Dendritic cell treated with granulocyte-macrophage colony-stimulating factor and Interleukin-4, amounts not matched to agents 40 ng/mL and 50 ng/mL, for 4 days (primary cell): Measurements from ENCODE around the gene RNF32.
A peak's percentile ranks its signal among the peaks of the same experiment; 100 is the strongest.

Source experiments
- H3K27ac Mint-ChIP-seq: one replicate; pipeline ENCODE4 v1.8.0; 2022; ENCODE audit warnings: mild to moderate bottlenecking, mixed read lengths
- H3K27me3 Mint-ChIP-seq: one replicate; pipeline ENCODE4 v1.8.0; 2022; ENCODE audit warnings: mild to moderate bottlenecking, mixed read lengths
- H3K36me3 Mint-ChIP-seq: one replicate; pipeline ENCODE4 v1.8.0; 2022; ENCODE audit warnings: low read depth, mixed read lengths
- H3K4me1 Mint-ChIP-seq: one replicate; pipeline ENCODE4 v1.8.0; 2022; ENCODE audit warnings: low read depth, mixed read lengths
- H3K4me3 Mint-ChIP-seq: one replicate; pipeline ENCODE4 v1.8.0; 2022; ENCODE audit warnings: mild to moderate bottlenecking, moderate library complexity, mixed read lengths
- H3K9me3 Mint-ChIP-seq: one replicate; pipeline ENCODE4 v1.8.0; 2022; ENCODE audit warnings: mixed read lengths
- intact Hi-C: fragments of 100-400 bp; cut with micrococcal nuclease; formaldehyde crosslinking; loops from one replicate; pipeline ENCODE4 v1.15.0; 2022

RNF32 gene

DNA sequence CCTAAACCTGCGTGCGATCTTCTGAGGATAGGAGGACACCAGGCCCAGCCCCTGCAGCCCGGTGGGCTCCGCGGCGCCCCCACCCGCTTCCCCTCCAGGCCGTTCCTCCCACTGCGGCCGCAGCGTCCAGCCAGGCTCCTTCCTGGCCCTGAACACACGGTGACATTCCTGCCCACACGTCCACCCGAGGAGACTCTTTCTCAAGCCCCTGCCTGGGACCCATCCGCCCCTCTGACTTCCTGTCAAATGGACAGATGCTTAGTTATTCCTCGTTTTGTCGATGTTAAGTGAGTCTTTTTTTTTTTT lies 32.4 kb upstream of the RNF32 start:
- Mint-ChIP-seq H3K27me3 (peaks cover 55% of the 10 kb centered on the region), H3K27ac (no peak overlapping the region), H3K36me3 (no peaks in the 10 kb centered on the region), H3K9me3 (no peaks in the 10 kb centered on the region), H3K4me1 (peaks cover 6% of the 10 kb centered on the region), H3K4me3 (peak overlapping the region; percentile 53)
- intact Hi-C loops = no loop called here

DNA sequence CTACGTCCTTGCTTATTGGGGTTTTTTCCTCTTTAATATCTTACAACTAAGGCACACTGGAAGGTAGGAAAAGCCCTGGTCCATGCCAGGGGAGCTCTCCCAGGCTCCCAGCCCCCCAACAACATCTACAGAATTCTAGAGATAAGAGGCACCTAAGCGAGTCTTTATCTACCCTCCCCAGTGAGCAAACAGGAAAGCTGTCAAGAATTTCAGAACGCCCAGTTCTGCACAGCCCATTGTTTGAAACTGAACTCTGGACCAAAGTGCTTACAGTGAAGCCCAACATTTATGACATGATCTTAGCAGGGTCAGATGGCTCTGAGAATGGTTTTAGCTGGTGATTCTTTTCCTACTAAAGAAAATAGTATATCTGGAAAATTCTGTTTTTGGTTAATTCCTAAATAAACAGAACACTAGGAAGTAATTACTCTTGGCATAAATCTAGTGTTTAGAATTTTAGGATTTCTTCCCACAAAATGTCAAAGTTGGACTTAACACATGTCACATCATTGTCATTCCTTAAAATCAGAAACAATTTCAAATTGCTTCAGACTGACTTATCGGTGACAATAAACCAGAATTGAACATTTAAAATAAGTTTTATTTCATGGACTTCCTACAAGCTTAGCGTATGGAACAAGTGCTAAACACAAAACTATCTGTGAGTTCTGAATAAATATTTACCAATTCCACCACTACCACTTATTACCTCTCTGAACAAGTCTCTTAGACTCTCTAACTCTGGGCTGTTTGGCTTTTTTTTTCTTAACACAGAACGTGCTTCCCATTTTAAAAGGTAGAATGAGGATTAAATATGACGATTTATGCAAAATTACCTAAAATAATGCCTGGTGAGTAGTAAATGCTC lies 31.3 kb upstream of the RNF32 start:
- H3K4me1 Mint-ChIP-seq = peaks cover 6% of the 10 kb centered on the region
- no peaks in the 10 kb centered on the region for H3K9me3 Mint-ChIP-seq
- no peaks in the 10 kb centered on the region for H3K36me3 Mint-ChIP-seq
- peaks cover 59% of the 10 kb centered on the region for H3K27me3 Mint-ChIP-seq
- H3K27ac Mint-ChIP-seq = no peak overlapping the region
- no peak overlapping the region for H3K4me3 Mint-ChIP-seq
- intact Hi-C loops = no loop called here

GRCh38 chr7:156610130-156610529 lies 30.4 kb upstream of the RNF32 start:
- no peak overlapping the region for H3K27ac Mint-ChIP-seq

GRCh38 chr7:156610601-156611000 lies 30.0 kb upstream of the RNF32 start:
- peaks cover 6% of the 10 kb centered on the region for H3K4me1 Mint-ChIP-seq
- no peaks in the 10 kb centered on the region for H3K9me3 Mint-ChIP-seq
- peaks cover 62% of the 10 kb centered on the region for H3K27me3 Mint-ChIP-seq
- H3K4me3 Mint-ChIP-seq = no peak overlapping the region
- intact Hi-C loops = no loop called here
- no peak overlapping the region for H3K27ac Mint-ChIP-seq
- H3K36me3 Mint-ChIP-seq = no peaks in the 10 kb centered on the region

More at GRCh38 chr7:156610130-156610529, 30.4 kb upstream of the RNF32 start:
- Mint-ChIP-seq H3K4me1 (peaks cover 6% of the 10 kb centered on the region), H3K36me3 (no peaks in the 10 kb centered on the region), H3K4me3 (no peak overlapping the region), H3K9me3 (no peaks in the 10 kb centered on the region), H3K27me3 (peaks cover 64% of the 10 kb centered on the region)
- intact Hi-C loops = no loop called here

DNA sequence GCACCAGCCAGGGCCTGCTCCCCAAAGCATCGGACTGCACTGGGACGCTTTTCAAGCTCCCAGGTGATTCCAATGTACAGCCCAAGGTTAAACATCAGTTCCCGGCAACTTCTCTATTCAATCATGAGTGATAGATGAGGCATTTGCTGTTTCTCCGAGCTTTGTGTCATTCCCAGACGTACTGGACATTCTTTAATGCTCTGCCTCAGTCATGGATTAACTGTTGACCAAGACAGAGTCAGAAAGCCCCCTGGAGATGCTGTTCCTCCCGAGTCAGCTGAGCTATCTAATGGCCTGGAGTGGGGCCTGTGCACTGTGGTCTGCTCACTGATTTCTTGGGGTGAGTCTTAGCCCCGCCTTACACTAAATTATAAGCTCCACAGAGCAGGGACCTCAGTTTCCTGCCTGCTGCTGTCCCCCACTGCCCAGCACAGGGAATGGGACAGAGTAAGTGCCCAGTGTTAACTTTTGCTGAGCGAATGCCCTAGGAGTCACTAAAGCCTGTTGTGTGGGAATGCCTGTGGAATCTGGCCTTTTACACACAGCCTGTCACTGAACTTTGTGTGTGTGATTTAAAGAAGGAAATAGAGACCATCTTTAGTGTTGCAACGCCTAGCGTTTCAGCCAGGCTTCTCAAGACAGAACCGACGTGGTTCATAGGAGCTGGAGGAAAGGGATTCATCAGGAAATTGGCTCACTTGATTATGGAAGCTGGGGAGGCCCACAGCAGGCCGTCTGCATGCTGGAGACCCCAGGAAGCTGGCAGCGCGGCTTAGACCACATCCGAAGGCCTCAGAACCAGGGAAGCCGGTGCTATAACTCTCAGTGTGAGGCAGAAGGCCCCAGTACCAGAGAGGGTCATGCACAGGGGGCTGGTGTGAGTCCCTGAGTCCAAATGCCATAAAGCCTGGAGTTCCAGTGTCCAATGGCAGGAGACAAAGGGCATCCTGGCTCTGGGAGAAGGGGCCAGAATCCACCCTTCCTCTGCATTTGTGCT lies 29.3 kb upstream of the RNF32 start:
- Mint-ChIP-seq H3K27me3 (peaks cover 68% of the 10 kb centered on the region), H3K9me3 (no peaks in the 10 kb centered on the region), H3K4me3 (no peak overlapping the region), H3K36me3 (no peaks in the 10 kb centered on the region), H3K27ac (no peak overlapping the region), H3K4me1 (peaks cover 6% of the 10 kb centered on the region)
- intact Hi-C loops = no loop called here

DNA sequence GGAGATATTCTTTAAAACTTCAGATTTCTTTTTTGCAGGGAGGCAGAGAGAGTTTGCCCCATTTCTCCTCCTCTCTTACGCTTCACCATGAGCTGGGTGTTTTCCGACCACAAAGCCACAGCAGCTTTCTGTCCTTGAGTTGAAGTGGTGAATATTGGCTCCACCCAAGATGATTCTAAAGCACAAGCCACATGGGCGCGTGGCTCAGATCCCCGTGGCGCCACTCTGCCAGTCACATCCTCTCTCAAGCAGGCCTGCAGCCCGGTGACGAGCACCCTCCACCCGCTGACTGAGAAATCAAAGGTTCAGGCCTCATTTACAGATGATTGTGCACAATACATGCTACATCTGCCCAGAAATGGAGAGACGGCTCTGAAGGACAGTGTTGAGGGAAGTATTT lies 27.6 kb upstream of the RNF32 start:
- H3K36me3 Mint-ChIP-seq = no peaks in the 10 kb centered on the region
- H3K4me1 Mint-ChIP-seq = peaks cover 10% of the 10 kb centered on the region
- H3K4me3 Mint-ChIP-seq = no peak overlapping the region
- H3K27ac Mint-ChIP-seq = no peak overlapping the region
- H3K27me3 Mint-ChIP-seq = peaks cover 70% of the 10 kb centered on the region
- intact Hi-C loops = no loop called here
- H3K9me3 Mint-ChIP-seq = no peaks in the 10 kb centered on the region

DNA sequence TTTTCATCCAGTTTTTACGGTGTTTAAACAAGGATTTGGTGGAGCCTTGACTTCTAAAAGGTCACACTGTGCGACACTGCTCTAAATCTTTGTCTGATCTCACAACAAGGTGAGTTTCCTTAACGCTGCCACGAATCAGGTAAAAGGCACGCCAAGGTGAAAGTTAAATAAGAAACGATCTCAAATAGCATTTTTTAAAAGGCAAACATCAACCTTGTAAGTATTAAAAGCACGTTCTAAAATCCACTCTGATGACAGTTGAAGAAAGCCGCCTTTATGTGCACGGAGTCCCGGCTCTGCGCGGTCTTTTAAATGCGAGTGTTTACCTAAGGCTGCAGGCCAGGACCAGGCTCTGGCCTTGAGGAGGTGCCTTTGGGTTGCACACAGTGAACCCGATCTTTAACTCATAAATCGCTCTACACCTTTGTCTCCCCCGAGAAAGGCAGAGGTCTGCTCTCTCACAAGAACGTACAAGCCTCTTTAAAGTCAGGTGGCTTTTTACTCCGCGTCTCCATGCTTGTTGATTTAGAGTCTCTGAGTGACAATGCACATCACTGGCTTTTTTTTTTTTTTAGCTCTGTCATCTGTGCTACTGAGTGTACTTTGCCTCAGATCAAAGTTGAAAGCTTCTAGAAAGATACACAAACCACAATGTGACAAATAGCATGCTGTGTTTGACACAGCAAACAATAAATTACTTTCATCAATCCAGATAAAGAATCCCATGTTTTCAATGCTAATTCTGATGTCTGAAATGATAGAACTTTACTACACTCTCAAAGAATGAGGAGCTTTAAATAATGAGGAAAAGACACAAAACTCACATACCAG lies 25.9 kb upstream of the RNF32 start:
- H3K27me3 Mint-ChIP-seq = peaks cover 70% of the 10 kb centered on the region
- intact Hi-C loops = no loop called here
- no peak overlapping the region for H3K27ac Mint-ChIP-seq
- peaks cover 6% of the 10 kb centered on the region for H3K4me1 Mint-ChIP-seq
- no peaks in the 10 kb centered on the region for H3K36me3 Mint-ChIP-seq
- H3K4me3 Mint-ChIP-seq = no peak overlapping the region
- H3K9me3 Mint-ChIP-seq = no peaks in the 10 kb centered on the region

DNA sequence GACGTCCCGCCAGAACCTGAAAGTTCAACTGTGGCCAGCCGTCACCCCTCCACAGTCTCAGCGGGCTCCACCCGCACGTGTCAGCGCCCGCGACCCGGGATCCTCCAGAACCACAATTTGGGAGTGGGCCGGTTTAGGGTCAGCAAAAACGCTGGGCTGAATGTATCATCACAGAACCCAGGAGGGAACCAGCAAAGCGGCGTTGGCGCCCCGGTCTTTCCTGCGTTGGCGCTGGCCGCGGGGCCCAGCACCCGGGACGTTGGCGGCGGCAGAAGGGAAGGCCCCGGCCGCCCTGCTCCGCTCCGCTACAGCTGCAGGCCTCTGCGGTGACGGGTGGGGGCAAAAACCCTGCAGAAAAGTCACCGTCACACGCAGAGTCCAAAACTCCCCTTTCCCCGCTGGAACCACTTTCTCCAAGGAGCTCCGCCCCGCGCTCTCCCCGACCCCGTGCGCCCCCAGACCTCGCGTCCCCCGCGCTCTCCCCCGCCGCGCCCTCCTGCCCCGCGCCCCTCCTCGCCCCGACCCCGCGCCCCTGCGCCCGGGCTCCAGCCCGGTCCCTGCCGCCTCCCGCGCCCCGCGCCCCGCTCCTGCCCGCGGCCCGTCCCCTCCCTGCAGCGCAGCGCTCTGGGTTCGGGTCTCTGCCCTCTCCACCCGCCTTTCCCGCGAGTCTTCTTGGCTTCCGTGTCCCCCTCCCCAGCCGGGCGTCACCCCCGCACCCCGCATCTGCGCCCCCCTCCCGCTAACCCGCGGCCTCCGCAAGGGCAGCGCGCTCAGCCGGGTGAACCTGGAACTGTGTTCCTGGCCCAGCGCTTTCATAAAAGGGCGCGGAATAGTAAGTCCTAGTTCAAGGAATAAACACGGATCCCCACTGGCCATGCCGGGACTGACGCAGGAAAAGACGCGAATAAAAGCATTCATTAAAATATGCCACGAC lies 24.0 kb upstream of the RNF32 start:
- Mint-ChIP-seq H3K4me3 (no peak overlapping the region), H3K27ac (no peak overlapping the region), H3K27me3 (peaks cover 61% of the 10 kb centered on the region), H3K36me3 (no peaks in the 10 kb centered on the region), H3K9me3 (no peaks in the 10 kb centered on the region), H3K4me1 (peaks cover 6% of the 10 kb centered on the region)
- intact Hi-C loops = no loop called here

GRCh38 chr7:156617215-156617614 lies 23.4 kb upstream of the RNF32 start:
- H3K36me3 Mint-ChIP-seq = no peaks in the 10 kb centered on the region
- no peak overlapping the region for H3K4me3 Mint-ChIP-seq

GRCh38 chr7:156618078-156618779 lies 22.3 kb upstream of the RNF32 start:
- no peaks in the 10 kb centered on the region for H3K9me3 Mint-ChIP-seq
- H3K27me3 Mint-ChIP-seq = peaks cover 63% of the 10 kb centered on the region
- no peak overlapping the region for H3K27ac Mint-ChIP-seq
- H3K36me3 Mint-ChIP-seq = no peaks in the 10 kb centered on the region
- H3K4me3 Mint-ChIP-seq = no peak overlapping the region
- intact Hi-C loops = no loop called here
- peaks cover 6% of the 10 kb centered on the region for H3K4me1 Mint-ChIP-seq

More at GRCh38 chr7:156617215-156617614, 23.4 kb upstream of the RNF32 start:
- peaks cover 61% of the 10 kb centered on the region for H3K27me3 Mint-ChIP-seq
- no peak overlapping the region for H3K27ac Mint-ChIP-seq
- no peaks in the 10 kb centered on the region for H3K9me3 Mint-ChIP-seq
- H3K4me1 Mint-ChIP-seq = peaks cover 6% of the 10 kb centered on the region
- intact Hi-C loops = no loop called here

- no peaks in the 10 kb centered on the region for H3K9me3 Mint-ChIP-seq
- no peaks in the 10 kb centered on the region for H3K36me3 Mint-ChIP-seq
- intact Hi-C loops = no loop called here
- H3K27ac Mint-ChIP-seq = no peak overlapping the region
- H3K4me1 Mint-ChIP-seq = peaks cover 6% of the 10 kb centered on the region
- peaks cover 64% of the 10 kb centered on the region for H3K27me3 Mint-ChIP-seq
- no peak overlapping the region for H3K4me3 Mint-ChIP-seq
Measured at GRCh38 chr7:156618780-156619367, 21.7 kb upstream of the RNF32 start.
